ENCODE measurements around the gene RGS1. TPM values are rescaled to one million over a fixed set of nuclear protein-coding genes. Genes with fewer than 3 reads are reported as not detected.

Gene RGS1
- total RNA-seq, 2 donors from 2014 or later, result 9.0 to 12.0 TPM

DNA sequence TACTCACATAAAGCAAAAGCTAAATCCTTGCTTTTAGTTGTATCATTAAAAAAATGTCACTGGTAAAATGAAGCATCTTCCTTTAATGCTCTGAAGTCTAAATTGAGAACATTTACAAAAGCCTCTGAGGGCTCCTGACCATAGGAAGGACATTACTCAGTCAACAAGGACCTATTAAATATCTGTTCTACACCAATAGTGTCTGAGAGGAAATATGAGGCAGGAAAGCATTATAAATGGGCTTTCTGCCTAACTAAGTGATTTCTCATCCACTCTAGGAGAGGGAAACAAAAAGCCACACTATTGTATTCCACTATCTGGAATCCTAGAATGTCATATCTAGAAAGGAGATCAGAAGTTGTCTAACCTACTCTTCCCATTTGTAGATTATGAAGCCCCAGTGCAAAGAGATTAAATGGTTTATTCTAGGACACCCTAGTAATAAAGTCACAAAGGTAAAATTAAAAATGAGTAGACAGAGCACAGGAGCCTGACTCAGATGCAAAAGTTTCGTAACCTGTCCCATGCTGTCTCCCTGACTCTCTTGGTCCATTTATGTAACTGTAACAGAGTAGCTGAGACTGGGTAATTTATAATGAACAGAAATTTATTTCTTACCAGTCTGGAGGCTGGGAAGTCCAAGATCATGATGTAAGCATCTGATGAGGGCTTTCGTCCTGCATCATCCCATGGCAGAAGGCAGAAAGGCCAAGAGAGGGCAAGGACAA is 17.6 kb downstream of the RGS1 start:
- ATAC-seq (peak in 1 of 2 donors; percentile 35), DNase-seq (ENCODE audit: low spot score in 2 of 2) (no peak)
- Mint-ChIP-seq H3K27ac (no peak overlapping the region), H3K9me3 (no peaks in the 10 kb centered on the region), H3K36me3 (no peaks in the 10 kb centered on the region)

DNA sequence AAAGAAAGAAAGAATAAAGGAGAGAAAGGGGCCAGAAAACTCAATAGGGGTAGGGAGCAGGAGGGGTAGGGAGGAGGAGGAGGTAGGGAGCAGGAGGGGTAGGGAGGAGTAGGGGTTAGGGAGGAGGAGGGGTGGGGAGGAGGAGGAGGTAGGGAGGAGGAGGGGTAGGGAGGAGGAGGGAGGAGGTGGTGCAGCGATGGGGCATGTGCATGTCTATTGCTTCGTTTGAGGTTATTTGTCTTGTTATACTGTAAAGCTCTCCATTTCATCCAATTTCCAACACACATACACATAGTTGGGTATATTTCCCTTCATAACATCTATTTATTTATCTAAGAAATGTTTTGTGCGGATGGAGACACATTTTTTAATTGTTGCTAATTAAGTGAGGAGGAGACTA is 19.7 kb downstream of the RGS1 start:
- Mint-ChIP-seq H3K27ac (no peak overlapping the region), H3K36me3 (no peaks in the 10 kb centered on the region), H3K9me3 (no peaks in the 10 kb centered on the region)
- no peak for ATAC-seq
- DNase-seq (ENCODE audit: low spot score in 2 of 2), result no peak

DNA sequence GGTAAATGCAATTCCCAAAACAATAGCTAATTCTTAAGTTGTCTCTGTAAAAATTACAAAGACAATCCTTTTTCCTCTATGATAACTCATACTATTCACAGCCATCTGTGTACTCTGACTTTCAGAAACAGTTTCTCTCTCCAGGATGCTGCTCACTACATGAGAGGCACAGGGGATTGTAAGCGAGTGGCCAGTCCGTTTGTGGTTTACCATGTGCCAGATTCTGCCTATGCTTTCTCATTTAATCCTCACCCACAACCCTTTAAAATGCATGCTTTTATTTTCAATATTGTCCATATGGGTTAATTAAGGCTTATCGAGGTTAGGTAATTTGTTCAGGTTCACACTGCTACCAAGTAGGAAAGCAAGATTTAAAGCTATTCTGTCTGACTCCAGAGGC is 23.0 kb downstream of the RGS1 start:
- Mint-ChIP-seq H3K9me3 (no peaks in the 10 kb centered on the region), H3K27ac (no peak overlapping the region), H3K36me3 (no peaks in the 10 kb centered on the region)
- ATAC-seq (no peak), DNase-seq (ENCODE audit: low spot score in 2 of 2) (no peak)

DNA sequence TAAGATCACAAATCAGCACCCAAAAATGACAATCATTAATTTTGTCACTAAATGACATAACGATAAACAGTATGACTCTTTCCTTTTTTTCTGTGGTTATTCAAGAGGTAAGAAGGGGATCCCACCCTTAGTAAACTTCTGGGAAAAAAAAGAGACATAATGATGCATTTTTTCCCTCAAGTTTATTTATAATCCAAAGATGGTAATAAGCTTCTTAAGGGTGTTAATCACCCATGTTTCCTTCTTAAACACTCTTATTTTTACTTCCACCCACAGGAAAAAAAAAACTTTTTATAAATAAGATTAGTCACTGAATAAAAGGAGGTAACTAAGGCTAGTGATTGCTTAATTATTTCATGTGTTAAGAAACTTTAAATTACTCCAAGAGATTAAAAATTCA is 24.7 kb downstream of the RGS1 start:
- no peaks in the 10 kb centered on the region for H3K36me3 Mint-ChIP-seq
- DNase-seq (ENCODE audit: low spot score in 2 of 2) (no peak), ATAC-seq (peak in 1 of 2 donors; percentile 71)
- H3K9me3 Mint-ChIP-seq, result no peaks in the 10 kb centered on the region
- no peak overlapping the region for H3K27ac Mint-ChIP-seq

DNA sequence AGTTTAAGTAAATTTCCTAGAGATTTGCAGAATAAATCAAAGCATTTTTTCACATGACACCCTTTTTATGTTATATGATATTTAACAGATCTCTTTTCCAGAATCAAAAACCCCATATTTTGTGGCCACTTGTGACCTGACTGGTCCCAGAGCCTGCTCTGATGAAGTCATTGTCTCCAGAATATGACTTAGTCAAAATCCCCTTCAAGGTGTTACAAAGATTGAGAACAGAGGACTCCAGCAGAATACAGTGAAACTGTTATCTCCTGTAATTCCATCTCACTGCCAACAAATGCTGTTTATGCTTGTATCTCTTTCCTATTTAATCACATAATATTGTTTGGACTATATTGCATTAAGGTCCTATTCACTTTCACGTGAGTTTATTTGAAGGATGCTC is 25.6 kb downstream of the RGS1 start:
- DNase-seq (ENCODE audit: low spot score in 2 of 2) (no peak), ATAC-seq (peak; percentile 31 to 79)
- Mint-ChIP-seq H3K27ac (no peak overlapping the region), H3K36me3 (no peaks in the 10 kb centered on the region), H3K9me3 (no peaks in the 10 kb centered on the region)

DNA sequence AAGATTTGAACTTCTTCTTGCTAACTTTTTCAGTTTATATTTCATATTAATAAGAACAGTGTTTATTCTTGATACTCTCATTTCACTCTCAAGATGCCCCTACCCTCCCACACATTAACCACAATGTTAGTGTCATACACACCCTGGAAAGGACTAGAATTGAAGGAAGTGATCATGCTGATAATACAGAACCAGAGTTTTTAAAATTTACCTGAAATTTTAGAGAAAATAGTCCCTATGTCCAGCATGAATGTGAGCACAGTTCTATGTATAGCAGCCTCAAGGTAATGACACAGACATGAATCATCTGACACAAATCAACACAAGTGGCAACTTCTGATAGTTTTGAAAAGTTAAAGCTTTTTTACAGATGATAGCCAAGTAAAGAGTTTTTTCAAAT is 26.0 kb downstream of the RGS1 start:
- DNase-seq (ENCODE audit: low spot score in 2 of 2) (no peak), ATAC-seq (peak in 1 of 2 donors; percentile 55)
- Mint-ChIP-seq H3K27ac (no peak overlapping the region), H3K36me3 (no peaks in the 10 kb centered on the region), H3K9me3 (no peaks in the 10 kb centered on the region)

DNA sequence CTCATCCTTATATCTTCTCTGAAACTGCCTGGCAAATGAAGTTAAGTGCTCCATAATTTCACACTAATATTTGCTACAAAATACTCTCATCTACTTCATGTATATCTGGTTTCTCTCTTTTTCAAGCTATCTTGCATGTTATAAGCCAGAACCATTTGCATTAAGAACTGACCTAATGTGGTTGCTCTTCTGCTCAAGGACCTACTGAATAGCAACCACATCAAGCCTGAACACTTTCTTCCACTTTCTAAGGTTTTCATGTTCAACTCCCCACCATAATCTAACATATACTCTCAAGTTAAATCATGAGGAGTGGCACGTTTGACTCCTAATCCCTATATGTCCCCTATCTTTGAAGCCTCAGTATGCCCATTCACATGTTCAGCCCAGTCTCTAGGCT is 27.2 kb downstream of the RGS1 start:
- no peak for DNase-seq (ENCODE audit: low spot score in 2 of 2)
- Mint-ChIP-seq H3K36me3 (no peaks in the 10 kb centered on the region), H3K27ac (no peak overlapping the region), H3K9me3 (no peaks in the 10 kb centered on the region)
- no peak for ATAC-seq

DNA sequence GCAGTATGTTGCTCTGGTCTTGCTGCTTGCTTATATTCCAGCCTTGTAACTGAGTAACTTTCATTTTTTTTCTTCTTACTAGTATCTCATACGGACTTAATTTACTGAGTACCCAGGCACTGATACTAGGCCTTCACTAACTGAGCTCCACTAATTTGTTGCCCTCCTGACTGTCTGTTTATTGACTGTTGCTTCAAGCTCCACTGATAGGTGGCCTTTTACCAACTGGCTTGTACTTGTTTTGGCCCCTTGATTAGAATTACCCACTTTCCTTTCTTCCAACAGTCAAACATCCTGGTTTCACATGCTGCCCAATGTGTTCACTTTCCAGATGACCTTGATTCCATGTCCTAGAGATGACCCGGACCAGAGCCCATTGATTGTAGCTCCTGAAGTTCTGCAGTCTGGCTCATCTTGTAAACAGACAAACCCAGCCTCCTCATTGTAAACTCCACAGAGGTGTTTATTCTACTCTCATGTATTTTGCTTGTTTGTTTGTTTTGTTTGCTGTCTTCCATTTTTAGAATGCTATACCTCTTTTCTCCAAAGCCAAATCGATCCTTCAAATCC is 27.7 kb downstream of the RGS1 start:
- no peaks in the 10 kb centered on the region for H3K9me3 Mint-ChIP-seq
- H3K27ac Mint-ChIP-seq, result no peak overlapping the region
- no peak for DNase-seq (ENCODE audit: low spot score in 2 of 2)
- no peak for ATAC-seq
- H3K36me3 Mint-ChIP-seq, result no peaks in the 10 kb centered on the region

DNA sequence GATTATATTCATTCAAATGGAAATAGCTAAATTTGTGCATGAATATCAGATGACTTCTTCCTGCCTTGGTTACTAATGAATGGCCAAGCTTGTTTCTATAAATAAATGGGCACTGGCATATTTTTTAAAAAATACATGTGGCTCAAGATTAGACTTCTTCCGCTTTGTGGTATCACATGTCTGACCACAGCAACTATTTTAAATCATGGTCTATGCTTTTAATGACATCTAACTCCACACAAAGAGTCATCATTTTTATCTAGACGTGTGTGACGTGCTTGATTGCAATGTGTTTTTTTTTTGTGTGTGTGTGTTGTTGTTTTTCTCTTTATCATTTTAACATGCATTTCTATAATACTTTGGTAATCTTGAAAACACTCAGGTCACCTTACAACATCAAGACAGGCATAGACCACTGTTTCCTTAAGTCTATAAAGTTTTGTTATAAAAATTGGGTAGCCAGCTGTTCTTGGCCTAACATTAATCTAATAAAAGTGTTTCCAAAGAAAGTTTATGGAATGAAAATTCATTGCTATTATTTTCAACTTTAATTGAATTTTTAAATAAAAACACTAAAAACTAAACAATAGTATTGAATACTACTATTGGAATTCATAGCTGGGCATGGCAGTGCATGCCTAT is 29.5 kb downstream of the RGS1 start:
- Mint-ChIP-seq H3K9me3 (no peaks in the 10 kb centered on the region), H3K36me3 (no peaks in the 10 kb centered on the region), H3K27ac (no peak overlapping the region)
- DNase-seq (ENCODE audit: low spot score in 2 of 2) (no peak), ATAC-seq (no peak)

DNA sequence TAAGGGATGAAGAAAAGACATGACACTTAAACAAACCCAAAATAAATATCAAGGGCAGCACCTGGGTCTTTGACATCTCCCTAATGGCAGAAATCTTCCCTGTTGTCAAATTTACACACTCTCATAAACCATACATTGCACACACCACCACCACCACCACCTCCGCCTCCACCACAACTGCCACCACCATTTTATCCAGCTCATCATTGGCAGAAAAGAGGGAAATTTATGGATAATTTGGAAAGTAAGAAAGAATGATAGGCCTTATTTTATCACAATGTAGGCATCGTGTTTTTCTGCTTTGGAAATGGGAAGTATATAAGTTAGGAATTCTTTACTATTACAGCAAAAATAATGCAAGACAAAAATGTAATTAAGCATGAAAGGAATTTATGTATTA is 33.1 kb downstream of the RGS1 start:
- DNase-seq (ENCODE audit: low spot score in 2 of 2) (no peak), ATAC-seq (no peak)
- H3K36me3 Mint-ChIP-seq, result no peaks in the 10 kb centered on the region
- no peaks in the 10 kb centered on the region for H3K9me3 Mint-ChIP-seq
- peak overlapping the region in 1 of 2 donors; percentile 82 for H3K27ac Mint-ChIP-seq

DNA sequence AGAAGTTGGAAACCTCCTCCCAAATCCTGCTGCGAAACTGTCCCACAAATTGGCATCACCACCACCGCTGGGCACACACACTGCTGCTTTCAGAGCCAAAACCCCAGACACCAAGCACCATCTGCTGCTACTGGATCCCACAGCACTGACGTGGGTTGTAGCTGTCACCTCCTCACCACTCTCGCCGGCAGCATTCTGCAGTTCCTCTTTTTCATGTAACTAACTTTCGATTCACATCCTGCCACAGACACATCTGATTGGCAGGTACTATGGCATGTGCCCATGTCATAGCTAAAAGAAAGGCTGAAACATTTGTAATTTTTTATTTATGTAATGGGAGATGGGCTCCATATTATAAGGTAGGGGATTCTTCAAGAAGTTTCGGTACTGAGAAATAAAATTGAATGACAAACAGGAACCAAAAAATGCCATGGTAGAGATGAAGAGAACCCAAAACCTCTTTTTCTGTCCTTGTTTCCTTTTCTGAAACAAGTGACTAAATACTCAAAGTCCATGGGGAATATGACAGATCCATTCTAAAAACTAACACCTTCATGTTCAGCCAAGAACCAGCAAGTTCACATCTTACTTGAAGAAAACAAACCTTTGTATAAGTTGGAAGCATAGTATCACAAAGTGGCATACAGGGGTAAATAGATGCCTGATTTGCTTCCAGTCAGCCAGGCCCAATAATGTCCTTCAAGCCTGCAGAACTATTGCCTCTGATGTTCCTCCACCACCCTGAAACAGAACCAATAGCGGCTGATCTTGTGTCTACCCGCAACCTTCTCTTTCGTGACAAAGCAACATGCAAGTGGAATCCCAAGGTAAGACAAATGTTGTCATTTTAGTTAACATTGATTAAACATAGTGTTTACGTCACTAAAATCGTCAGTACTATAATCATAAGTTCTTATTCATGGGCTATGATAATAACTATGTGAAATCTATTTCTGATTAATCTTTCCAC is 33.8 kb downstream of the RGS1 start:
- no peaks in the 10 kb centered on the region for H3K36me3 Mint-ChIP-seq

DNA sequence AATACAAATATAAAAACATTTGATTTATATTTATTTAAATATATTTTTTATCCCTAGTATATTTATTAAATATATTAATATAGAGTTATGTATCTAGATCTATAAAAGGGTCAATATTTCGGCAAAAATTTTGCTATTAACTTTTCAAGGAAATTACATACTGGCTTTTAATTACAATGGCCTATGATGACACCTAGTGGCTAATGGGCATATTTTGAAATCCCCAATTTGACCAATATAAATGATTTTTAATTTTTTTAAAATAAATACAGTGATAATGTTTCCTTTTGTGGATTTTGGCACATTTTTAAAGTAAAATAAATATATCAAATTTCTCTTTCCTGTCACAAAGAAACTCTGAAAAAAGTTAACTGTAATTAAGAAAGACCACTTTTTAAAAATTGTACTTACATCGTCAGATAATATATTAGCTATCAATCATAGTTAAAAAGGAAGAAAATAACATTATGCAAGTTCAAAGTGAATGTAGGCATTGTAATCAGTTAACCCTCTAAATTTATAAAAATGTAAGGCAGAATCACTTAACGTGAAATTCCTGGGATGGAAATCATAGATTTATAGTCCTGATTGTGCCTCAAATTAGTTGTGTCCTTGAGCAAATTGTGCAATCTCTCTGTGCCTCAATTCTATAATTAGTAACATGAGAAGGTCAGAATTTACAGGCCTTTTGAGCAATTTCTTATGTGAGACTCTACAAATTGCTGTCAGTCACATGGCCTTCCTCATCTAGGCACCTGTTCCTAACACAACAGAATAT is 34.7 kb downstream of the RGS1 start:
- no peaks in the 10 kb centered on the region for H3K9me3 Mint-ChIP-seq
- H3K36me3 Mint-ChIP-seq, result no peaks in the 10 kb centered on the region
- H3K27ac Mint-ChIP-seq, result no peak overlapping the region
- no peak for ATAC-seq
- DNase-seq (ENCODE audit: low spot score in 2 of 2), result no peak

More for the DNA sequence above, 33.8 kb downstream of the RGS1 start:
- DNase-seq (ENCODE audit: low spot score in 2 of 2) (peak; percentile 41 to 58), ATAC-seq (peak; percentile 94 to 96)
- Mint-ChIP-seq H3K27ac (peak overlapping the region in 1 of 2 donors; percentile 82), H3K9me3 (no peaks in the 10 kb centered on the region)

DNA sequence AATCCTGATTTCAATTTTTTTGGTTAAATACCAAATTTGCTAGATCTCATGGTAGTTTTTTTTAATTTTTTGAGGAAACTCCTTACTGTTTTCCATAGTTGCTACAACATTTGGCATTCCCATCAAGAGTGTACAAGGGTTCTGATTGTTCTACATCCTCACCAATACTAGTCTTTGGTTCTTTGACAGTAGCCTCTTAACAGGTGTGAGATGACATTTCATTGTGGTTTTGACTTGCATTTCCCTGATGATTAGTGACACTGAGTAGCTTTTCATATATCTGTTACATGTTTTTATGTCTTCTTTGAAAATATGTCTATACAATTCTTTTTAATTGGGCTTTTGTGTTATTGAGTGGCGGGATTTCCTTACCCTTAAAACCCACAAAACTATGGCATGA is 39.5 kb downstream of the RGS1 start:
- H3K36me3 Mint-ChIP-seq, result no peaks in the 10 kb centered on the region
- DNase-seq (ENCODE audit: low spot score in 2 of 2) (no peak), ATAC-seq (no peak)
- H3K27ac Mint-ChIP-seq, result peak overlapping the region in 1 of 2 donors; percentile 32
- H3K9me3 Mint-ChIP-seq, result no peaks in the 10 kb centered on the region

DNA sequence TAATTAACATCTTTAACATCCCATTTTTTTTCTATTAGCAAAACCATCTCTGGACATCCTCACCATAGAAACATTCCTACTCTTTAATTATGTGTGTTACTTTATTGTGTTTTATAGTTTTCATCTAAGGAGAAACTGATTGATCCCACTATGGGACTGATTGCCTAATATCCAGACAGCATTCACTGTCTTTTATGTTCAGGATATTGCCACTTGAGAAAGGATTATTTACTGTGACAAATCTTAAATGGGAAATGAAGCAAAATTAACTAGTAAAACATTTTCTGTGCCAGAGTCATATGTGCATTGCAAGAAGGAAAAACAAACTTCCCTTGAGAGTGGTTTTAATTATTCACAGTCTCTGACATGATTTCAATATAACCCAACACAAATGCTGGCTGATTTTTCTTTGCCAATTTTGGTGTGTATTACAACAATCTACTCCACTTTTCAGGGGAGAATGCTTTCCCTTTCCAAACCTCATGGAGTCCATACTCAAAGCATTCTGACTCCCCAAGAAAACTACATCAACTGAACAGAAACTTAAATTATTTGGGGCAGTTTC is 44.6 kb downstream of the RGS1 start:
- ATAC-seq, result no peak
- peaks cover 0 to 8% of the 10 kb centered on the region in 2 donors for H3K36me3 Mint-ChIP-seq

DNA sequence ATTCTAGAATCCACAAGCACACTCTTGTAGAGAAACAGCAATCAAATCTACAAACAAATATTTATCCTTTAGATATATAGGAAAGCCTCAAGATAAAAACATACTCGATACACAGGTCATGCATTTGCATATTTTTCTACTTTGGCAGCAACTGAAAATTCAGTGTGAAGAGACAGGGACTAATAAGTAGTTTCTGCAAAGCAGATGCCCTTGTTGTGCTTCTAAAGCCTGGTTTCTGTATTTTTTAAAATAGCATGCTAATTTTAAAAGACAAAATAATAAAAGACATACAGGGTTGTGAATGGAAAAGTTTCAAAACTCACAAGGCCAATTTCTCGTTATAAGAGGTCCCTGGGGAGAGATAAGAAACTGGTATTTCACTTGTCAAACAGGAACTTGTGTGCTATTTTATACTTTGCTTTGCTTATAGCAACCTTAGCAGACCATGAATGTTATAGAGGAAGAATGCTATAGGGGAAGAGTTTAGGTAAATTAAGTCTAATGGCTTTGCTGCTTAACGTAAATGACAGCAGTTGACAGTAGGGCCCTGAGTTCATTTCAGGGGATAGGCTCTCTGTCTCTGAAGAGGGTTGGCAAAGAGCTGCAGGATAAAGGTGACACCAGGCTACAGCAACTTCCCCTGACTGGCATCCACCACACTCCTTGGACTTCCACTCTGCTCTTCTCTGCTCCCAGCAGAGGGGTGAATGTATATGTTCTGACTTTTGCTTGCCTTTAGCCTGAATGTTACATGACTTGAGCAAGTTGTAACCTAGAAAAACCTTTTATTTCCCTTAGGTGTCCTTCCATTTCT is 51.0 kb downstream of the RGS1 start:
- ATAC-seq (peak in 1 of 2 donors; percentile 28), DNase-seq (ENCODE audit: low spot score in 2 of 2) (no peak)
- H3K36me3 Mint-ChIP-seq, result peaks cover 0 to 8% of the 10 kb centered on the region in 2 donors
- no peak overlapping the region for H3K27ac Mint-ChIP-seq
- no peaks in the 10 kb centered on the region for H3K9me3 Mint-ChIP-seq

More for the DNA sequence above, 44.6 kb downstream of the RGS1 start:
- no peak overlapping the region for H3K27ac Mint-ChIP-seq
- H3K9me3 Mint-ChIP-seq, result no peaks in the 10 kb centered on the region
- no peak for DNase-seq (ENCODE audit: low spot score in 2 of 2)

Measured in activated naive CD4-positive, alpha-beta T cell treated with anti-CD3 and anti-CD28 coated beads, Interleukin-2, amount 50 U/mL, for 72 hours (primary cell).